Measurements from ENCODE around the gene CRYBB2. TPM values are rescaled to one million over a fixed set of nuclear protein-coding genes. Genes with fewer than 3 reads are reported as not detected.

Gene CRYBB2
- total RNA-seq, 1 experiment from 2014 or later = not detected

- Histone ChIP-seq H3T11ph (ENCODE audit: low read length) (no peak overlapping the region), H3K4me2 (ENCODE audit: insufficient read depth, insufficient read length, low read length) (no peak overlapping the region), H4K20me1 (ENCODE audit: control insufficient read depth, insufficient read depth, insufficient read length) (no peaks in the 10 kb centered on the region), H3K4me1 (ENCODE audit: insufficient read depth, low read length) (no peaks in the 10 kb centered on the region), H2BK120ac (ENCODE audit: low read depth, low read length, poor library complexity, severe bottlenecking) (no peak overlapping the region), H3K79me2 (ENCODE audit: insufficient read depth, low read length) (no peaks in the 10 kb centered on the region), H2AFZ (ENCODE audit: low read length) (no peak overlapping the region), H4K8ac (replicated peaks; ENCODE audit: insufficient read length, low read depth, low read length) (no peak overlapping the region), H3K18ac (ENCODE audit: insufficient read length, low read depth, low read length) (no peak overlapping the region), H3K79me1 (ENCODE audit: insufficient read depth, low read depth, low read length, poor library complexity, severe bottlenecking) (no peaks in the 10 kb centered on the region), H3K4ac (ENCODE audit: low read depth, low read length) (no peak overlapping the region), H3K9ac (ENCODE audit: extremely low read depth, insufficient read length, low read length) (no peak overlapping the region), H3K23ac (ENCODE audit: insufficient read length, low read depth, low read length) (no peak overlapping the region), H2BK20ac (ENCODE audit: low read depth, low read length, poor library complexity, severe bottlenecking) (no peak overlapping the region), H3K23me2 (ENCODE audit: insufficient read length, low read depth, low read length, poor library complexity, severe bottlenecking) (no peaks in the 10 kb centered on the region), H2AK5ac (ENCODE audit: insufficient read length, low read length) (no peak overlapping the region), H3K9me3 (ENCODE audit: control insufficient read depth, low read depth, low read length) (no peaks in the 10 kb centered on the region), H2BK5ac (ENCODE audit: insufficient read length, low read length) (no peak overlapping the region), H3K14ac (ENCODE audit: insufficient read depth, low read length) (no peak overlapping the region), H4K5ac (ENCODE audit: insufficient read length, low read depth, low read length) (no peak overlapping the region), H3K56ac (ENCODE audit: insufficient read length, low read depth, low read length) (no peak overlapping the region), H2BK12ac (ENCODE audit: insufficient read length, low read depth, low read length) (no peak overlapping the region), H2BK15ac (ENCODE audit: low read depth, low read length) (no peak overlapping the region), H4K91ac (ENCODE audit: insufficient read length, low read depth, low read length) (no peak overlapping the region), H3K27me3 (ENCODE audit: insufficient read depth, low read length) (no peaks in the 10 kb centered on the region), H3K27ac (ENCODE audit: insufficient read length, low read depth, low read length) (no peak overlapping the region)
- no peaks in the 10 kb centered on the region for H3K36me3 Mint-ChIP-seq (ENCODE audit: insufficient read depth in 1 of 3, low read depth in 3 of 3)
- DNase-seq = no peak
- no peaks in the 10 kb centered on the region for H3K9me3 Mint-ChIP-seq
- no peaks in the 10 kb centered on the region; the same call in 1 of the 2 replicates for H3K27me3 Mint-ChIP-seq (ENCODE audit: low read depth)
- peaks cover 0 to 5% of the 10 kb centered on the region in 2 experiments; a peak in 1 of 4 replicates for H3K4me1 Mint-ChIP-seq
- peak overlapping the region in 1 of 3 experiments; percentile 30; a peak in 2 of 7 replicates for H3K27ac Mint-ChIP-seq
- no peak overlapping the region for H3K4me3 Mint-ChIP-seq
- no peak for TF ChIP-seq CTCF (conservative IDR thresholded peaks at IDR 0.05)
- WGBS (ENCODE audit: extremely low coverage, insufficient read length, low lambda C conversion rate) = no CpG with 5 or more reads among the region's 21 CpGs
These were observed 12.4 kb upstream of the CRYBB2 start for GRCh38 chr22:25206998-25207397.

Measured in H9 (cell line).